HG03064 (cell line): Measurements from ENCODE around the gene RGSL1.

Experiments used
- ATAC-seq: cut with Tn5 transposase; IDR thresholded peaks from one replicate; pipeline ENCODE4 v1.9.1; 2021; ENCODE audit warnings: low read depth; ENCODE audit not compliant: unreplicated experiment

The RGSL1 gene

DNA sequence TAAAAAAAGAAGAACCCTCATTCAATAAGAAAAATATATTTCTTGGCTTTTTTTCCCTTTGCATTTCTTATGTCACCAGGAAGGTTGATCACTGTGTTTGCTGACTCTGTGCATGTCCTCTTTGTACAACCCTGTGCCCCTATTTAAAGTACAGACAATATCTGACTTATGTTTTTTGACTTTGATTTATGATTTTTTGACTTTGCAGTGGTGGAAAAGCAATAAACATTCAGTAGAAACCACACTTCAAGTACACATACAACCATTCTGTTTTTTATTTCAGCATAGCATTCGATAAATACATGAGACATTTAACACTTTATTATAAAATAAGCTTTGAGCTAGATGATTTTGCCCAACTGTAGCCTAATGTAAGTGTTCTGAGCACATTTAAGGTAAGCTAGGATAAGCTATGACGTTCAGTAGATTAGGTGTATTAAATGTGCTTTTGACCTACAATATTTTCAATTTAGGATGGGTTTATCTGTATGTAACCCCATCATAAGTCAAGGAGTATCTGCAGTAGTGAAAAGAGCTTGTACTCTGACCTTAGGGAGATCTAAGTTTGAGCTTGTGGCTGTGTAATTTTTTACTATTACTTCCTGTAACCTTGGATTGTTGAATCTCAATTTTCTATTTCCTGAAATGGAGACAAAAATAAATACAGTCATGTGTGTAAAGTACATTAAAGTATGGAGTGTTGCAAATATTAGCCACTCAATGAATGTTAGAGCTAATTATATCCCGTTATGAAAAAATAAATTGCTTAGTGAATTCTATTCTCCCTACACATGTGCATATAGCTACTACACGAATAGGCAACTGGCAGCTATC, 137.9 kb downstream of the RGSL1 start:
- no peak for ATAC-seq

DNA sequence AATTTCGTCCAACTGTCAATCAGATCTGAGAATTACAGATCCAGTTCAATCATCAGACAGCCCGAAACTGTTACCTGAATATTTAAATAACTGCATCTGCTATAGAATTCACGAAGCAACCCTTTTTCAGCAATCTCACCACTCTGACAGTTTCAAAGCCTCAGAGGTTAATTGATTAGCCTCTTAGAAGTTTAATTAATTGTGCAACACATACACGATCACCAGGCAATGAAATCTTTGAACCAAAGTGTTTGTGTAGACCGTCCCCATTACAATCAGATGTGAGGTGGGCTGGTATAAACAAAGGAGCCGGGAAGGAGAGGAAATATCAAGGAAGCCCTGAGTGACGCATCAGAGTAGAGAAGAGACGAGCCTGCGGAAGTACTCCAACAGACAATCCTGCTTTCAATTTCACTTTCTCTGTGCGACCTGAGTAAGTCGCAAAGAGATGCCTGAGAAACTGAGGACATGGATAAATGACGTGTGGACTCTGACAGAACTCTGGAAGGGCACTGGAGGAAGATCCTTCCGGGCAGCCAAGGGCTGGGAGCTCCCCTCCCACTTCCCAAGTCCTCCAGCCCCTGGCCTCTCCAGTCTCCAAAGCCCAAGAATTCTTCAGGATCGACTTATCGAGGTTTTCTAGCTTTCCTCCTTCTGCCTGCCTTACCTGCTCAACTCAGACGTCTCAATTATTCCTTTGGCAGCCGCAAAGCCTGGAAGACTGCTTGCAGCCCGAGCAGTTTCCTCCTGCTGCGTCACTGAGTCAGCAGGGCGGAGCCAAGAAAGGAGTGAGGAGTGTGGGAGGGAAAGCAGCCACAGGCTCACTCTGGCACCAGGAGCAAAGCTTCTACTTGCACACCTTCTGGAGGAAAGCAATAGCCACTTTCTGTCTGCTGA, 138.8 kb downstream of the RGSL1 start, which contains the start of gene RNASEL:
RNASEL (minus strand) TSS at position 757 of the 897 bp plus-strand sequence. CDS start 2,450 bp downstream, outside the sequence.
- peak; percentile 86 for ATAC-seq

DNA sequence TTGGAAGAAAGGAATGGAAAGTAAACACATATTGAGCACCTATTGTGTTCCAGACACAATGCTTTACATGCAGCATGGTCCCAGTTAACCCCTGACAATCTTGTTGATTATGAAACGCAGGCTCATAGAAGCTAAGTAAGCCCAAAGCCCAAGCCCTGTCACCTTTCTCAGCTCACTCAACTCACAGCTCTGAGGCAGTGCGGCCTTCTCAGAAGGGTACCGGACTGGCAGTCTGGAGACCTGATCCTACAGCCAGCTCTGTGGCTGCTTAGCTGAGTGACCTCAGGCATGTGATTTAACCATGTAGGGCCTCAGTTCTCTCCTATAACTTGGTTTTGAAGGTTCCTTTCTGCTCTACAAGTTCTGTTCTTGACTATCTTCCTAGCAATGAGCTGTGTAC, 139.6 kb downstream of the RGSL1 start:
- no peak for ATAC-seq

DNA sequence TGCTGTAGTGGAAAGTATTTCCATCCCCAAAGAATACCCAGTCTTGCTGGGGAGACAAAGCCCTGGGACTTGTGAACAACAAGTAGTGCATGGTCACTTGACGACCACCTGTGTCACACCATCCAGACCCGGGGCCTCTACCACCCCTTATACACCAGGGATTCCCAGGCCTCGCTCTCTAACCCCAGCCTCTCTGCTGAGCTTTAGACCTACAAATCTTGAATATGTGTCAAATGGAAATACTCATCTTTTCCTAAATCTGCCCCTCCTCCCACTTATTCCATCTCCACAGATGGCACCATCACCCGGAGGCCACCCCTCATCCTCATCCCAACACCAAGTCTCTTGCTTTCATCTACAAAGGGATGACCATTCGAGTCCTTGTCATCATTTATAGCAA, 140.0 kb downstream of the RGSL1 start:
- ATAC-seq = no peak

DNA sequence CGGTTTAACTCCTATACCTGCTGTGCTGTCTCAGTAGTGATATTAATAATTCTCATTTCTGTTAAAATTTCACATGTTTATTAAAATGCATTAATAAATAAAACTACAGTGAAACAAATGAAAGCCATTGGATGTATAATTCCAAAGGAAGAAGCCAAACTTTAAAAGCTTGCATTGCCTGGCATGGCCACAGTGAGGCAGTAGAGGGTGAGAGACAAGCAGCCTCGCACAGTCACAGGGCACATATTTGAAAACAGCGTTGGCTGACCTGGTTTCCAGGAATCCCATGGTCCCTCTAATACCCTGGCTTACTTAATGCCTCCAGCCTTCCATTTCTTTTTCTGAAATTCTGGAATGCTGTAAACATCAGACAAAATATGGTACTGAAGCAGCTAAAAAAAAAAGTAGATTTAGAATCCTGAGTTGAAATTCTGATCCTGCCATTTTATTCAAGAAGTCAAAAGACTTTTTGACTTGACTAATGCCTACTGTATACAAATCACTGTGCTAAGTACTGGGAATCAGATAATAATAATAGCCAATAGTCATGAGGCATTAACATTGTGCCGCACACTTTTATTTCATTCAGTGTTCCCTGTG, 145.8 kb downstream of the RGSL1 start:
- no peak for ATAC-seq

DNA sequence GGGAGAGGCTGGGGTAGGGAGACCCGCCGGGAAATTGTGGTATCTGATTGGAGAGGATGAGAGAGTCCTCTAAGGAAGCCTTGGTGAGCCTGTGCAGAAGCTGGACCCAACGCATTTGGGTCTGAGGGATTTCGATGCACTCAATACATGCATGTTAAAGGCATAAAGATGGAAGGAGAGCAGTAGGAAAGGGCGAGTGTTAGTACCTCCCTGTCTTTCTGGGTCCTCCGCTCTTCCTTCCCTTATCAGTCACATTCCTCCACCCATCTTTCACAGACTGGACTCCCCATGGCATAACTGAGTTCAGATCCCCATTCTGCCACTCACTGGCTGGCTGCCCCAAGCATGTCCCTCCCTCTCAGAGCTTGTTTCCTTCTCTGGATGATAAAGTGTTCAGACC, 147.0 kb downstream of the RGSL1 start:
- no peak for ATAC-seq

DNA sequence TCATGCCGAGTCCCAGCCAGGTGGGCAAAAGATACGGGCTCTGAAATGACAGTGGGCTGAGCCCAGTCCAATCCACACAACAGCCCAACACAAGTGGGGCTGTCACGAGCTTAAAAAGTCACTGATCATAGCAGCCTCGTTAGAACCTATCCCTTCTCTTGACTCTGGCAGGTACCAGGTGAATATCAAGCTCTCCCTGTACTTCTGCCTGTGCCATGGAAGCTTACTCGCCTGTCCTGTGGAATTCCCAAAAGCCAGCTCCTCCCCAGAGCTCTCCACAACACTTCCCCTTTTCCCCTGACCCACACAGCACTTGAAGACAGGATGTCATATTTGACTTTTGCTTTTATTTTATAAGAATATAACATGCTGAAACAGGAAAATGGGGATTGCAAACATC, 148.3 kb downstream of the RGSL1 start:
- ATAC-seq = no peak

DNA sequence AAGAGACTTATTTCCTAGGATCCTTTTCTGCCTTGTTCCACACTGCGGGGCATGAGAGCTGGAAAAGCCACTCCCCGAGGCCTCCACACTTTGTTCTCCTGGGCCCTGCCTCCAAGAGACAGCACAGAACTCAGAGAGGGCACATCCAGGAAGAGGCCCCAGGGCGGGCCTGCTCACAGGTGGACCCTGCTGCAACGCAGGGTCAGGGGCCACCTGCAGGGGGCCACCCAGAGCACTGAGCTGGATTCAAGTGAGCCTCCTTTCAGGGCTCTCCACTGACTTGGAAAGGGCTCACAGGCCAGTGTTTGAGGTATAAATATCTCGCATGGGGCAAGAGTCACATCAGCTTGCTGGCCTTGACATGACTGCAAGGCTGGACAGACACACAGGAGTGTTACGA, 149.4 kb downstream of the RGSL1 start:
- ATAC-seq = no peak

DNA sequence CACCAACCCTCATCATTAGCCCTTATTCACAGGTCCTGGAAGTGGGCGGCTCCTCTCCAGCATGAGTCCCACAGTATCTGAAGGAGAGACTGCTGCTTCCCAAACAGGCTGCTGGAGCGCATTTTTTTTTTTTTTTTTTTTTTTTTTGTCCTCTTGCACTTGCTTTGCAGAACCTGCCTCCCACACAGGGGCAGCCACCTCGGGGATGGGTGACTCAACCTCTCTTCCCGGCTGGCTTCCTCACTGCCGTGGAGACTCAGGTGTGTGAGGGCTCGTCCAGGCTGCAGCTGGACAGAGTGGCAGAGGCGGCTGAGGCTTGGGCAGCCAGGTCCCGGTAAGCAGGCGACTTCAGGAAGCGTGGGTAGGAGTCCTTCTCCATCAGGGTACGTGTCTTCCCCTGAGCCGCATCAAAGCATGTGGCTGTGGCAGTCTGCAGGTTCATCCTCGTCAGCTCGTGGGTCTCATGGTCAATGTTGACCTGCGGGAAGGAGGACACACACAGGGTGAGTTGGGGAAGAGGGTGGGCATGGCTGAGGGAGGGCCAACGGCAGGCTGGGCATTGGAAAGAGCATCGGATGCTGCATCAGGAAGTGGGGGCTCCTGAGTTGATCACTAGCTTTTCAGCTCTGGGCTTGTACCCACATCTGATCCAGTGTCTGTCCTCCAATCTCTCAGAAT, 150.2 kb downstream of the RGSL1 start:
- ATAC-seq = no peak

DNA sequence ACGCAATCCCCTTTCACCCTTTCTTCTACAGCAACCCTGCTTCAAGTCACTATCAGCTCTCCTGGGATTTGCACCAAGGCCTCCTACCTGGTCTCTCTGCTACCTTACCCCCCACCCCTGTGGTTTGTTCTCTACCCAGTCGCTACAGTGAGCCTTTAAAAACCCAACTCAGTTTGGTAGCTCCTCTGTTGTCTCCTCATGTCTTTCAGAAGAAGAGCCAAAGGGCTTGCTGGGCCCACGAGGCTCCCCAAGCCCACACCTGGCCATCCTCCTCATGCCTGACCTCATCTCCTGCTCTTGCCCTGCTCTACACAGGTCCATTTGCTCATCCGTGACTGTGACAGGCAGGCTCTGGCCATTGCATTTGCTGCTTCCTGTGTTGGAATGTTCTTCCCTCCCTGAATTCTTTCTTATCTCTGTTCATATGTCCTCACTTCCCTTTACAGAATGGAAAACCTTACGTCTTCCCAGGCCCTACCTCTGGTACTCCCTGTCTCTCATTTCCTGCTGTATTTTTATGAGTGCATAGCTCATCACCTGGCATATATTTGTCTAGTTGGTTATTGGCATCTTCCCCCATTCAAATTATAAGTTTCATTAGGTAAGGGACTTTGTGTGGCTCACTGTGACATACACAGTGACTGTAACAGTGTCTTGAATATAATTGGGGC, 150.9 kb downstream of the RGSL1 start:
- ATAC-seq = no peak

DNA sequence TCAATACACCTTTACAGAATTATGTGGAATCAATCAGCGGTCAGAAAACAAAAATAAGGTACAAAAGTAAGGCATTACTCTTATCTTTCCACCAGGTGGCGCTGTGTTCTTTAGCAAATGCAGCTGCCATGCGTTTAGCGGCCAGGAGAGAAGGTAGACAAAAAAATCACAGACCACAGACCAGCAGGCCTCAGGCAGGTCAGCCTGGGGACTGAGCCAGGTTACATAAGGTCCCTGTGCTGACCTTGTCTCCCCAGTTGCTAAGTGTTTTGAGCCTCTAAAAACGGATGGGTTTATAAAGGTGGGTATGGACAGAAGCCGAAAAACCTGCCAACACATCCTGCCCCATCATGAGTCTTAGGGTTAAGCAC, 151.5 kb downstream of the RGSL1 start:
- no peak for ATAC-seq

DNA sequence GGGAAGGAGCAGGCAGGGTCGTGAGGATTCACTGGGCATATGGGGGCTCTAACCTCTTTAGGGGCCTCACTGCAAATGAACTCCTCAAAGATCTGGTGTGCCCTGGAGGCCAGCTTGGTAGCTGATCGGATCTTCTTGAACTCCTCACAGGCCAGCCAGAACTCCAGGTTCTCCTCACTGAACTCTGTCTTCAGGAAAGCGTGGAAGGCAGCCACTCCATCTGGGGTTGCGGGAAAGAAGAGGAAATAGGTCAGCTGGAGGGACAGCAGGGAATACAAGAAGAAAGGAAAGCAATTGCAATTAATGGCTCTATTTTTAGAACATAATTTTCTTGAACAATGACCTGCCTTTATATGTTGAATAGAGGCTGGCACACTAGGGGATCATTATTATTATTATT, 152.0 kb downstream of the RGSL1 start:
- no peak for ATAC-seq

DNA sequence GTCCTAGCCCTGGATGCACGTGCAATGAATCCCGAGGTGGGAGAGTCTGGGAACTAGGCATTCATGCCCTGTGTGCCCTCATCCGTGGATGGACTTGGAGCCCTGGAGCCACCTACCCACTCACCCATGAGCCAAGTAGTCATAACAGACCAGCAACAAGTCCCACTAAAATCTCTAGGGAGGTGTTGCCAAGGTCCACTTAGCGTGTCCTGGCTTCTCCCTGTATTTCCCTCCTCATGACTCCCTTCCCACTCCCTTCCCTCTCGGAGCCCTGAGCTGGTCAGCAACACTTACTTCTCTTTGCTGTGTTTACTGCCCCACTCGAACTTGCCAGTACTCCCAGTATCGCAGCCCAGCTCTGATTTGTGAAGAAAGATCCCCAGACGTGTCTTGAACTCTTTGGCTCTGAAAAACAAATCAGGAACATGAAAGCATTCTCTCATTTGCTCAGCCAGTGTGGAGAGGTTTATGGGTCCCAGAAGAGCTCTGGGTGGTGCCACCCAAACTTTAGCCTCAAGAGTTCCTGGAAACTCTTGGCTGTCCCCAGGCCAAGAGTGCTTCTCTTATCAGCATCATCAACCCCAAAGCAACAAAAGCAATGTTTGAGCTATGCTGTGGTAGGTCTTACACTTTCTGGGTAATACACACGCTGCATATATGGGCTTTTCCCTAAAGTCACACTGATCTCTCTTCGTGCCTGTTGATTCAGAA, 153.1 kb downstream of the RGSL1 start:
- no peak for ATAC-seq

DNA sequence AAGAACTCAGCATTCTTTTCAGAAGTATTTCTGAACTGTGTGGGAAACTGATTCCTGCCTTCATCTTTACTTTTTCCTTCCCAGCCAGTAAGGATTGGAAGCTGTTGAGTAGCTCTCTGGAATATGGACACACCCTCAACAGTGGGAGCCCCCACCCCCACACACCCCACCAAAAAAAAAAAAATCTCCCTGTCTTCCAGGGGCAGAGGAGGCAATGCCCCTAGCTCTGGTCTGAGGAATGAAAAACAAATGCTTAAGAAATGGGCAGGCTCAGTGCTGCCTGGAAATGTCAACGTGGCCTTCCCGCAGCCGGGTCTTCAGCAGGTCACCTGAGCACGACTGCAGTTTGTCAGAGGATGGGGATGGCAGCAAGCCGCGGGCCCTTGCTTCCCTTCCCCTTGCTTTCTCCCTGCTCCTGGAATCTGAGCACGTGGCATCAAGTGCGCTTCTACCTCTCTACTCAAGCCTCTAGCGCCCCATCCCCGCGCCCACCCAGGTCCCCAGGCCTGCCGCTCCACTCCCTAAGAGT, 153.8 kb downstream of the RGSL1 start:
- ATAC-seq = no peak

DNA sequence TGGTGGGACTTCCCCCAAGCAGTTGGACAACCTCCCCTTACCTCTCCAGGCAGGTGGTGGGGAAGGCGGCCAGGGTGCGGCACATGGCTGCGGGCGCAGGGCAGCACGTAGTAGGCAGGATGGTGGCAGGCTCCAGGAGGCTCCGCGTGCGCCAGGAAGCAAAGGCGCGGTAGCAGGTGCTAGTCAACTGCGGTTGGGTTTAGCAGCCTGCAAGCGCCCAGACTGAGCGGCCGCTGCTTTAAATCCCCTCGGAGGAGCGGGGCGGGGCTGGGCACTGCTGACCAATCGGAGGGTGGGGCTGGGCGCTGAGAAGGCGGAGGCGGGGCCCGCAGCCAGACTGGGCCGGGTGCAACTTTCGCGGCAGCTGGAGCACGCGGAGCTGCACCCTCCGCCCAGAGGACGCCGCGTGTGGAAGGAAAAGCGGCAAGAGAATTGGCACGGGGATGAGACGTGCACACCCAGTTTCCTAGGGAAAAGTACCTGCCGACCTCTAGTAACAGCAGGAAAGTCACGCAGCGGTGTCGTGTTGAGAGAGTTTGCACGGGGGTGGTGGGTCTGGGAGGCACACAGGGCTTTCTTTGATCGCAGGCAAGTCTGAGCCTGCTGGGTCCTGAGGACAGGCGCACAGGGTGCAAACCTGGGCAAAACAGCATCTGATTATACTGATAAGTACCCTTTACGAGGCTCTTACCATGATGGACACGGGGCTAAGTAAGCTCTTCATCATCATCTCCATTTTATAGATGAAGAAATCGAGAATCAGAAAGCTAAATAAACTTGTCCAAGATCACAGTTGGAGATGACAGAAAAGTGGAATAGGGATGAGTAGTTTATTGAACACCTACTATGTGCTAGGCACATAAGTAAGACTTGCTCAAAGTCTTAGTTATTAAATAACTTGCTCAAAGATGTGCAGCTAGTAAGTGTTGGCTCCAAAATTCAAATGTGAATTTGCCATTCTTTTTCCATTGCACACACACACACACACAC, 154.5 kb downstream of the RGSL1 start, which contains the start of gene RGS16:
RGS16 (minus strand) TSS at position 215 of the 990 bp plus-strand sequence; CDS start at position 85, 130 bp downstream.
- peak; percentile 77 for ATAC-seq

DNA sequence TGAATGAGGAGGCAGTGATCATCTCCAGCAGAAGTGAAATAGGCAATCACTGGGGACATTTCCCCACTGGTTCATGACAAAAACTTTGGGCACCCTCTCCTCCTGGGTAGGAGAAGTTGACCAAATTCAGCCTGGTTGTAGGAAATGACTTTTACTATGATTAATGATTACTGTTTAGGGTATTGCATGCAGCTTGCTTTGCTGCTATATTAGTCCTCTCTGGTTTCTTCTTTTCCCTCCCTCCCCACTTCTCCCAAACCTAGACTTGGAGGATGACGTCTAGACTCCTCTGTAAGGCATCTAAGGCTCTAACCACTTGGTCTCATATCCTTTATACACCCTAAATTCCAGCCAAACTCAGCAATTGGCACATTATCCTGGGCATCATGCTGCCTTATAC, 157.6 kb downstream of the RGSL1 start:
- ATAC-seq = no peak

DNA sequence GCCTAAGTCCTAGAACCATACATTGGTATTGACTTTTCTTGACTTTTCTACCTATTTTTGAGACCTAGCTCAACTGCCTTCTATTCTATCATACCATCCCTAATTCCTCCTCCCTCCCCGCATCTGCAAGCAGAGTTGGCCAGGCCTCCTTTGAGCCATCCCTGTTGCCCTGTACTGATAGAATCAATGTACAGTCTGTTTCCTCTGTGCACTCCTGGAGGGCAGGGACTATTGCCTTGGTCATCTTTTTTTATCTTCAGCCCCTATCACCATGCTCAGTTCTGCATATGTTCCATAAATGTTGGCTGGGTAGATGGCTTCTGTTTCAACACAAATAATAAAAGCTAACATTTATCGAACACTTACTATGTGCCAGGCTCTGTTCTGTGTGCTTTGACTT, 158.3 kb downstream of the RGSL1 start:
- ATAC-seq = no peak
